Vagina (tissue), 2 donors: ENCODE results near the gene MTO1.

ENCODE experiments used
- POLR2AphosphoS5 ChIP-seq, 2 donors: sonication (generic); formaldehyde crosslinking; IDR thresholded peaks; one replicate each; pipeline ENCODE4 v1.9.0; 2017; ENCODE audit warnings: antibody characterized with exemption in 2 of 2, mild to moderate bottlenecking in 2 of 2, low read depth in 1 of 2; ENCODE audit not compliant: insufficient read depth in 1 of 2
- TF ChIP-seq, protein P1 (sequence below), 3 experiments: fragments of 450-650 bp in 2 of 3; fragments of 200-600 bp in 1 of 3; sonication (generic) in 1 of 3; IDR thresholded peaks; one replicate each; pipeline ENCODE4 v1.5.1; 2017 to 2019; ENCODE audit warnings: antibody characterized with exemption in 3 of 3, mild to moderate bottlenecking in 2 of 3, moderate library complexity in 2 of 3

DNA sequence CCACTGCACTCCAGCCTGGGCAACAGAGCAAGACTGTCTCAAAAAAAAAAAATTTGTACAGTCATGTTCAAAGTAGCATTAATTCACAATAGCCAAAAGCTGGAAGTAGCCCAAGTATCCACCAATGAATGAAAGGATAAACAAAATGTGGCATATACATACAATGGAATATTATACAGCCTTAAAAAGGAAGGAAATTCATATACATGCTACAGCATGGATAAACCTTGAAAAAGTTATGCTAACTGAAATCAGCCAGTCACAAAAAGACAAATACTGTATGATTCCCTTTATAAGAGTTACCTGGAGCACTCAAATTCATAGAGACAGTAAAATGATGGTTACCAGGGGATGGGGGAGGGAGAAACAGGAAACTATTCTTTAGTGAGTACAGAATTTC is 43.6 kb downstream of the MTO1 start:
- TF ChIP-seq, protein P1, sequence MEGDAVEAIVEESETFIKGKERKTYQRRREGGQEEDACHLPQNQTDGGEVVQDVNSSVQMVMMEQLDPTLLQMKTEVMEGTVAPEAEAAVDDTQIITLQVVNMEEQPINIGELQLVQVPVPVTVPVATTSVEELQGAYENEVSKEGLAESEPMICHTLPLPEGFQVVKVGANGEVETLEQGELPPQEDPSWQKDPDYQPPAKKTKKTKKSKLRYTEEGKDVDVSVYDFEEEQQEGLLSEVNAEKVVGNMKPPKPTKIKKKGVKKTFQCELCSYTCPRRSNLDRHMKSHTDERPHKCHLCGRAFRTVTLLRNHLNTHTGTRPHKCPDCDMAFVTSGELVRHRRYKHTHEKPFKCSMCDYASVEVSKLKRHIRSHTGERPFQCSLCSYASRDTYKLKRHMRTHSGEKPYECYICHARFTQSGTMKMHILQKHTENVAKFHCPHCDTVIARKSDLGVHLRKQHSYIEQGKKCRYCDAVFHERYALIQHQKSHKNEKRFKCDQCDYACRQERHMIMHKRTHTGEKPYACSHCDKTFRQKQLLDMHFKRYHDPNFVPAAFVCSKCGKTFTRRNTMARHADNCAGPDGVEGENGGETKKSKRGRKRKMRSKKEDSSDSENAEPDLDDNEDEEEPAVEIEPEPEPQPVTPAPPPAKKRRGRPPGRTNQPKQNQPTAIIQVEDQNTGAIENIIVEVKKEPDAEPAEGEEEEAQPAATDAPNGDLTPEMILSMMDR (IDR thresholded peaks at IDR 0.05) = no peak
- TF ChIP-seq POLR2AphosphoS5 (IDR thresholded peaks at IDR 0.05; ENCODE audit: insufficient read depth in 1 of 2, low read depth in 1 of 2) = no peak
